Activated CD4-positive, alpha-beta T cell treated with anti-CD3 and anti-CD28 coated beads for 36 hours (primary cell): ENCODE data around the gene TNS1. TPM values are rescaled to one million over a fixed set of nuclear protein-coding genes. Genes with fewer than 3 reads are reported as not detected.

Source experiments
- ATAC-seq: fragments of 200-7000 bp; cut with Tn5 transposase; one replicate; pipeline ENCODE4 v1.10.0; 2021; ENCODE audit warnings: mild to moderate bottlenecking, moderate library complexity
- CTCF ChIA-PET: fragments of 350-600 bp; sonication (Branson Sonifier 250); formaldehyde crosslinking; loops from one replicate; lab custom pipeline; 2021; ENCODE audit warnings: antibody characterized with exemption; lab: Charles Lee
- POLR2A ChIA-PET: fragments of 350-600 bp; sonication (Branson Sonifier 250); formaldehyde crosslinking; loops from one replicate; lab custom pipeline; 2021; ENCODE audit warnings: antibody characterized with exemption, inconsistent platforms; lab: Charles Lee
- DNase-seq: peaks from one replicate; pipeline ENCODE4 v3.0.0-alpha.2; 2020
- H3K27ac Mint-ChIP-seq: one replicate; pipeline ENCODE4 v1.8.0; 2021; ENCODE audit warnings: mixed read lengths
- H3K27me3 Mint-ChIP-seq: one replicate; pipeline ENCODE4 v1.8.0; 2021; ENCODE audit warnings: mixed read lengths
- H3K36me3 Mint-ChIP-seq: one replicate; pipeline ENCODE4 v1.8.0; 2021; ENCODE audit warnings: low read depth, mixed read lengths
- H3K4me1 Mint-ChIP-seq: one replicate; pipeline ENCODE4 v1.8.0; 2021; ENCODE audit warnings: mixed read lengths
- H3K4me3 Mint-ChIP-seq: one replicate; pipeline ENCODE4 v1.8.0; 2021; ENCODE audit warnings: mild to moderate bottlenecking, moderate library complexity, mixed read lengths
- H3K9me3 Mint-ChIP-seq: one replicate; pipeline ENCODE4 v1.8.0; 2021; ENCODE audit warnings: low read depth, mixed read lengths
- intact Hi-C, 2 experiments: fragments of 100-400 bp; cut with DNase I in 1 of 2; cut with micrococcal nuclease in 1 of 2; formaldehyde crosslinking; loops; one replicate each; pipeline versions ENCODE4 v1.14.2 to v1.15.1; 2022 to 2024; cut with DNase I, micrococcal nuclease
- total RNA-seq, 2 experiments: library from RNA; stranded (reverse); gene quantifications; one replicate each; pipeline ENCODE4 v1.2.3, GENCODE V29; 2021

TNS1 gene
- total RNA-seq, 2 experiments from 2014 or later, result 0.64 to 0.88 TPM

GRCh38 chr2:217983276-217984233 is 19.2 kb downstream of the TNS1 start:
- H3K4me3 Mint-ChIP-seq, result no peak overlapping the region
- H3K27me3 Mint-ChIP-seq, result no peaks in the 10 kb centered on the region
- no peaks in the 10 kb centered on the region for H3K4me1 Mint-ChIP-seq
- DNase-seq, result no peak
- intact Hi-C loops, result no loop called here
- H3K27ac Mint-ChIP-seq, result no peak overlapping the region
- H3K36me3 Mint-ChIP-seq, result no peaks in the 10 kb centered on the region
- no peaks in the 10 kb centered on the region for H3K9me3 Mint-ChIP-seq
- no peak for ATAC-seq
- POLR2A ChIA-PET, result no interaction called here
- CTCF ChIA-PET, result interaction anchor here (0.6 to 2.8 kb wide), 5 partner anchors 10 to 1485 kb away, joined by 3 to 10 read pairs (median 4); no protein-coding TSS in a partner anchor

- H3K9me3 Mint-ChIP-seq, result no peaks in the 10 kb centered on the region
- H3K4me1 Mint-ChIP-seq, result no peaks in the 10 kb centered on the region
- no peak for ATAC-seq
- ChIA-PET POLR2A (no interaction called here), CTCF (no interaction called here)
- intact Hi-C loops, result no loop called here
- no peak overlapping the region for H3K4me3 Mint-ChIP-seq
- H3K27ac Mint-ChIP-seq, result no peak overlapping the region
- no peaks in the 10 kb centered on the region for H3K27me3 Mint-ChIP-seq
- no peaks in the 10 kb centered on the region for H3K36me3 Mint-ChIP-seq
- no peak for DNase-seq
Observed at GRCh38 chr2:217981971-217982370, 20.8 kb downstream of the TNS1 start.

- DNase-seq (no peak), ATAC-seq (no peak)
- Mint-ChIP-seq H3K9me3 (no peaks in the 10 kb centered on the region), H3K4me3 (no peak overlapping the region), H3K27ac (no peak overlapping the region), H3K36me3 (no peaks in the 10 kb centered on the region), H3K27me3 (no peaks in the 10 kb centered on the region), H3K4me1 (no peaks in the 10 kb centered on the region)
- POLR2A ChIA-PET, result interaction anchor here (0.7 kb wide), 1 partner anchor 15 kb away, joined by 5 read pairs; no protein-coding TSS in a partner anchor
- intact Hi-C loops, result no loop called here
- CTCF ChIA-PET, result interaction anchor here (1.2 kb wide), 1 partner anchor 8 kb away, joined by 4 read pairs; no protein-coding TSS in a partner anchor
Observed at GRCh38 chr2:217981084-217981730, 21.6 kb downstream of the TNS1 start.

- no peak overlapping the region for H3K27ac Mint-ChIP-seq
- no peak overlapping the region for H3K4me3 Mint-ChIP-seq
- no peak for ATAC-seq
- no peaks in the 10 kb centered on the region for H3K36me3 Mint-ChIP-seq
- H3K9me3 Mint-ChIP-seq, result no peaks in the 10 kb centered on the region
- ChIA-PET POLR2A (interaction anchor here (0.7 kb wide), 1 partner anchor 14 kb away, joined by 5 read pairs; no protein-coding TSS in a partner anchor), CTCF (interaction anchor here (1.2 kb wide), 1 partner anchor 9 kb away, joined by 4 read pairs; no protein-coding TSS in a partner anchor)
- H3K27me3 Mint-ChIP-seq, result no peaks in the 10 kb centered on the region
- H3K4me1 Mint-ChIP-seq, result no peaks in the 10 kb centered on the region
- DNase-seq, result no peak
- intact Hi-C loops, result no loop called here
Observed at GRCh38 chr2:217980591-217980990, 22.2 kb downstream of the TNS1 start.

GRCh38 chr2:217980036-217980435 is 22.8 kb downstream of the TNS1 start:
- POLR2A ChIA-PET, result no interaction called here
- intact Hi-C loops, result no loop called here
- H3K4me3 Mint-ChIP-seq, result no peak overlapping the region
- H3K9me3 Mint-ChIP-seq, result no peaks in the 10 kb centered on the region
- H3K27ac Mint-ChIP-seq, result no peak overlapping the region
- H3K36me3 Mint-ChIP-seq, result no peaks in the 10 kb centered on the region
- no peaks in the 10 kb centered on the region for H3K4me1 Mint-ChIP-seq
- CTCF ChIA-PET, result no interaction called here
- DNase-seq (no peak), ATAC-seq (no peak)
- no peaks in the 10 kb centered on the region for H3K27me3 Mint-ChIP-seq

GRCh38 chr2:217979151-217979811 is 23.5 kb downstream of the TNS1 start:
- intact Hi-C loops, result no loop called here
- no peaks in the 10 kb centered on the region for H3K9me3 Mint-ChIP-seq
- POLR2A ChIA-PET, result no interaction called here
- no peak for DNase-seq
- H3K4me1 Mint-ChIP-seq, result no peaks in the 10 kb centered on the region
- H3K27me3 Mint-ChIP-seq, result no peaks in the 10 kb centered on the region
- no peak overlapping the region for H3K27ac Mint-ChIP-seq
- CTCF ChIA-PET, result no interaction called here
- no peak overlapping the region for H3K4me3 Mint-ChIP-seq
- H3K36me3 Mint-ChIP-seq, result no peaks in the 10 kb centered on the region
- no peak for ATAC-seq

GRCh38 chr2:217978536-217979150 is 24.2 kb downstream of the TNS1 start:
- DNase-seq (no peak), ATAC-seq (no peak)
- Mint-ChIP-seq H3K4me3 (no peak overlapping the region), H3K9me3 (no peaks in the 10 kb centered on the region), H3K36me3 (no peaks in the 10 kb centered on the region), H3K27me3 (no peaks in the 10 kb centered on the region), H3K4me1 (no peaks in the 10 kb centered on the region), H3K27ac (no peak overlapping the region)
- ChIA-PET POLR2A (no interaction called here), CTCF (interaction anchor here (0.6 kb wide), 1 partner anchor 191 kb away, joined by 3 read pairs; no protein-coding TSS in a partner anchor)
- intact Hi-C loops, result no loop called here

GRCh38 chr2:217977840-217978535 is 24.8 kb downstream of the TNS1 start:
- CTCF ChIA-PET, result interaction anchor here (0.6 to 1.0 kb wide), 2 partner anchors 33 to 190 kb away, joined by 3 read pairs; no protein-coding TSS in a partner anchor

GRCh38 chr2:217976301-217976700 is 26.5 kb downstream of the TNS1 start:
- H3K4me1 Mint-ChIP-seq, result no peaks in the 10 kb centered on the region
- ChIA-PET CTCF (no interaction called here), POLR2A (no interaction called here)
- no peak overlapping the region for H3K4me3 Mint-ChIP-seq
- ATAC-seq (no peak), DNase-seq (no peak)
- H3K27ac Mint-ChIP-seq, result no peak overlapping the region
- no peaks in the 10 kb centered on the region for H3K36me3 Mint-ChIP-seq
- H3K27me3 Mint-ChIP-seq, result peaks cover 3% of the 10 kb centered on the region
- H3K9me3 Mint-ChIP-seq, result no peaks in the 10 kb centered on the region
- intact Hi-C loops, result no loop called here

More at GRCh38 chr2:217977840-217978535, 24.8 kb downstream of the TNS1 start:
- H3K27ac Mint-ChIP-seq, result no peak overlapping the region
- H3K4me1 Mint-ChIP-seq, result no peaks in the 10 kb centered on the region
- H3K4me3 Mint-ChIP-seq, result no peak overlapping the region
- intact Hi-C loops, result no loop called here
- H3K27me3 Mint-ChIP-seq, result no peaks in the 10 kb centered on the region
- H3K36me3 Mint-ChIP-seq, result no peaks in the 10 kb centered on the region
- H3K9me3 Mint-ChIP-seq, result no peaks in the 10 kb centered on the region
- DNase-seq, result no peak
- POLR2A ChIA-PET, result no interaction called here
- ATAC-seq, result no peak

GRCh38 chr2:217975626-217976025 is 27.2 kb downstream of the TNS1 start:
- Mint-ChIP-seq H3K9me3 (no peaks in the 10 kb centered on the region), H3K27me3 (peaks cover 5% of the 10 kb centered on the region), H3K4me3 (no peak overlapping the region), H3K4me1 (no peaks in the 10 kb centered on the region), H3K36me3 (no peaks in the 10 kb centered on the region), H3K27ac (no peak overlapping the region)
- ChIA-PET POLR2A (no interaction called here), CTCF (no interaction called here)
- intact Hi-C loops, result no loop called here
- ATAC-seq, result no peak
- DNase-seq, result no peak
